Measurements from ENCODE around the gene HOXD4. TPM values are rescaled to one million over a fixed set of nuclear protein-coding genes. Genes with fewer than 3 reads are reported as not detected.

Gene HOXD4
- total and polyA plus RNA-seq, 2 of the 4 experiments (the other 2 are of a cell fraction), result not detected

- Histone ChIP-seq H2AK9ac (replicated peaks; ENCODE audit: low read depth, low read length, poor library complexity) (no peak overlapping the region), H2AFZ (replicated peaks; ENCODE audit: low read length, poor library complexity) (no peak overlapping the region), H4K5ac (ENCODE audit: low read depth, low read length) (no peak overlapping the region), H4K8ac (ENCODE audit: low read depth in 2 of 2, low read length in 2 of 2) (no peak overlapping the region), H3K14ac (replicated peaks; ENCODE audit: low read depth, low read length) (no peak overlapping the region), H3K23ac (ENCODE audit: low read depth, low read length) (no peak overlapping the region), H2BK20ac (ENCODE audit: low read depth, low read length) (no peak overlapping the region), H2BK5ac (ENCODE audit: low read depth, low read length, poor library complexity, severe bottlenecking) (no peak overlapping the region), H3K27me3 (ENCODE audit: control insufficient read depth, insufficient read depth, low read length) (peaks cover 72% of the 10 kb centered on the region), H3K4me2 (ENCODE audit: low read depth, low read length) (no peak overlapping the region), H4K20me1 (ENCODE audit: insufficient read depth, low read length) (no peaks in the 10 kb centered on the region), H3K27ac (ENCODE audit: insufficient read depth, low read length) (no peak overlapping the region), H3K56ac (ENCODE audit: extremely low read depth, insufficient read depth, low read length) (no peak overlapping the region), H2BK120ac (ENCODE audit: low read depth, low read length) (no peak overlapping the region), H3K4ac (ENCODE audit: low read depth, low read length) (no peak overlapping the region), H3K18ac (ENCODE audit: low read depth, low read length) (no peak overlapping the region), H3K9ac (ENCODE audit: low read depth, low read length) (no peak overlapping the region), H3K36me3 (ENCODE audit: control insufficient read depth, insufficient read depth, low read length) (no peaks in the 10 kb centered on the region), H3K9me1 (ENCODE audit: insufficient read depth, low read length) (no peaks in the 10 kb centered on the region), H3K79me1 (ENCODE audit: low read depth in 1 of 2, low read length in 2 of 2) (no peaks in the 10 kb centered on the region), H3K4me1 (ENCODE audit: control insufficient read depth, insufficient read depth, low read length) (no peaks in the 10 kb centered on the region), H4K91ac (ENCODE audit: insufficient read depth, low read depth, low read length) (no peak overlapping the region), H3K9me3 (ENCODE audit: control insufficient read depth, insufficient read depth, low read length) (peaks cover 3% of the 10 kb centered on the region; the same call in 1 of the 2 replicates), H2BK15ac (ENCODE audit: low read depth, low read length) (no peak overlapping the region), H2AK5ac (ENCODE audit: low read depth, low read length) (no peak overlapping the region), H3K4me3 (ENCODE audit: insufficient read depth, low read depth, low read length) (no peak overlapping the region)
- CTCF ChIA-PET, result interaction anchor here (1.8 kb wide), 1 partner anchor 309 kb away, joined by 7 read pairs; no protein-coding TSS in a partner anchor
- ATAC-seq (ENCODE audit: low read depth) (no peak), DNase-seq (no peak)
- no CpG with 5 or more reads among the region's 6 CpGs for WGBS, 2 experiments (ENCODE audit: extremely low coverage in 2 of 2, insufficient read length in 1 of 2)
- POLR2A ChIA-PET (ENCODE audit: unreplicated experiment), result no interaction called here
- BruUV-seq (replicated peaks), result no TSS peak
- no peak for TF ChIP-seq USF2 (IDR thresholded peaks at IDR 0.05; ENCODE audit: low read depth, low read length)
- TF ChIP-seq RFX5 (IDR thresholded peaks at IDR 0.05; ENCODE audit: low read depth, low read length), result no peak
- TF ChIP-seq MXI1 (IDR thresholded peaks at IDR 0.05; ENCODE audit: borderline replicate concordance, low read depth, low read length), result no peak
- no peak for TF ChIP-seq CHD1 (IDR thresholded peaks at IDR 0.05; ENCODE audit: low read depth, low read length)
- no peak for TF ChIP-seq CTCF (conservative IDR thresholded peaks at IDR 0.05; ENCODE audit: low read depth, low read length)
- TF ChIP-seq RCOR1 (IDR thresholded peaks at IDR 0.05; ENCODE audit: insufficient replicate concordance, low read length), result no peak
- TF ChIP-seq BHLHE40 (IDR thresholded peaks at IDR 0.05; ENCODE audit: low read depth, low read length), result no peak
- intact Hi-C loops (cut with micrococcal nuclease), result no loop called here
- dilution Hi-C loops (cut with HindIII; ENCODE audit: low sequenced_read_pairs, unreplicated experiment), result no loop called here
- in situ Hi-C loops (cut with MboI; ENCODE audit: low sequenced_read_pairs), result no loop called here
Measured at GRCh38 chr2:176146101-176146500, 5.2 kb upstream of the HOXD4 start.
